ENCODE results near the gene GPC6.

DNA sequence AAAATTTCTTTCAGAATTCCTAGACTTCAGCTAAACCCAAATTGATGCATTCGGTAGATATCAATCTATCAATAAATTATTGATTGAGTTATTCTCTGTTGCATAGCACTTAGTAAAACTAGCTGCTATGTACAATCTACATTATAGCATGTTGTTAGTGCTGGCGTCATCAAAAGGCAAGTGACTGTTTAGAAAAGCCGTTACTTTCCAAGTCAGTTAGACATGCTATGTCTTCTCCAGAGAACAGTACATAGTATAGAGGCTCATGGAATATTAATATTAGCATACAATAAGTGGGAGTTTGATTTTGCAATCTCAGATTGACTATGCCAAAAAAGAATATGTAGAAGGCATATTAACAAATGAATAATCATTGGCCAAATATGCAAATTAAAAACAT is 1087.3 kb downstream of the GPC6 start:
- TF ChIP-seq, protein P1, sequence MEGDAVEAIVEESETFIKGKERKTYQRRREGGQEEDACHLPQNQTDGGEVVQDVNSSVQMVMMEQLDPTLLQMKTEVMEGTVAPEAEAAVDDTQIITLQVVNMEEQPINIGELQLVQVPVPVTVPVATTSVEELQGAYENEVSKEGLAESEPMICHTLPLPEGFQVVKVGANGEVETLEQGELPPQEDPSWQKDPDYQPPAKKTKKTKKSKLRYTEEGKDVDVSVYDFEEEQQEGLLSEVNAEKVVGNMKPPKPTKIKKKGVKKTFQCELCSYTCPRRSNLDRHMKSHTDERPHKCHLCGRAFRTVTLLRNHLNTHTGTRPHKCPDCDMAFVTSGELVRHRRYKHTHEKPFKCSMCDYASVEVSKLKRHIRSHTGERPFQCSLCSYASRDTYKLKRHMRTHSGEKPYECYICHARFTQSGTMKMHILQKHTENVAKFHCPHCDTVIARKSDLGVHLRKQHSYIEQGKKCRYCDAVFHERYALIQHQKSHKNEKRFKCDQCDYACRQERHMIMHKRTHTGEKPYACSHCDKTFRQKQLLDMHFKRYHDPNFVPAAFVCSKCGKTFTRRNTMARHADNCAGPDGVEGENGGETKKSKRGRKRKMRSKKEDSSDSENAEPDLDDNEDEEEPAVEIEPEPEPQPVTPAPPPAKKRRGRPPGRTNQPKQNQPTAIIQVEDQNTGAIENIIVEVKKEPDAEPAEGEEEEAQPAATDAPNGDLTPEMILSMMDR (conservative IDR thresholded peaks at IDR 0.05) = no peak
- no peak for TF ChIP-seq ZFX (IDR thresholded peaks at IDR 0.05)
